ENCODE measurements around the gene SMIM10L2A.

SMIM10L2A gene

GRCh38 chrX:135421932-135422809 lies at the start of gene SMIM10L2A:
SMIM10L2A (plus strand) TSS chrX:135421944; CDS start chrX:135422132, 188 bp downstream.
- Histone ChIP-seq H3K27ac (ENCODE audit: low read depth, low read length) (no peak within 1 kb of the TSS), H3K27me3 (ENCODE audit: control insufficient read depth, insufficient read depth, low read length) (no peaks in the 10 kb centered on the region), H3K4me3 (ENCODE audit: low read length) (peak within 1 kb of the TSS; percentile 55), H3K9ac (ENCODE audit: low read length) (no peak within 1 kb of the TSS), H3K4me1 (ENCODE audit: control insufficient read depth, insufficient read depth, low read length) (no peaks in the 10 kb centered on the region), H3K36me3 (ENCODE audit: control insufficient read depth, insufficient read depth, low read length) (no peaks in the 10 kb centered on the region)

- Histone ChIP-seq H3K36me3 (ENCODE audit: control insufficient read depth, insufficient read depth, low read length) (no peaks in the 10 kb centered on the region), H3K27me3 (ENCODE audit: control insufficient read depth, insufficient read depth, low read length) (no peaks in the 10 kb centered on the region), H3K9ac (ENCODE audit: low read length) (no peak overlapping the region), H3K27ac (ENCODE audit: low read depth, low read length) (no peak overlapping the region), H3K4me3 (ENCODE audit: low read length) (no peak overlapping the region), H3K4me1 (ENCODE audit: control insufficient read depth, insufficient read depth, low read length) (no peaks in the 10 kb centered on the region)
Observed at GRCh38 chrX:135373357-135373756, 48.4 kb upstream of the SMIM10L2A start.

GRCh38 chrX:135382260-135382659 lies 39.5 kb upstream of the SMIM10L2A start:
- Histone ChIP-seq H3K27ac (ENCODE audit: low read depth, low read length) (no peak overlapping the region), H3K27me3 (ENCODE audit: control insufficient read depth, insufficient read depth, low read length) (peaks cover 2% of the 10 kb centered on the region), H3K4me3 (ENCODE audit: low read length) (no peak overlapping the region), H3K9ac (ENCODE audit: low read length) (no peak overlapping the region), H3K4me1 (ENCODE audit: control insufficient read depth, insufficient read depth, low read length) (no peaks in the 10 kb centered on the region), H3K36me3 (ENCODE audit: control insufficient read depth, insufficient read depth, low read length) (no peaks in the 10 kb centered on the region)

- Histone ChIP-seq H3K4me1 (ENCODE audit: control insufficient read depth, insufficient read depth, low read length) (no peaks in the 10 kb centered on the region), H3K9ac (ENCODE audit: low read length) (no peak overlapping the region), H3K4me3 (ENCODE audit: low read length) (no peak overlapping the region), H3K36me3 (ENCODE audit: control insufficient read depth, insufficient read depth, low read length) (no peaks in the 10 kb centered on the region), H3K27me3 (ENCODE audit: control insufficient read depth, insufficient read depth, low read length) (peaks cover 2% of the 10 kb centered on the region), H3K27ac (ENCODE audit: low read depth, low read length) (no peak overlapping the region)
Observed at GRCh38 chrX:135383249-135383648, 38.5 kb upstream of the SMIM10L2A start.

GRCh38 chrX:135384161-135384836 lies 37.4 kb upstream of the SMIM10L2A start:
- Histone ChIP-seq H3K9ac (ENCODE audit: low read length) (no peak overlapping the region), H3K4me1 (ENCODE audit: control insufficient read depth, insufficient read depth, low read length) (no peaks in the 10 kb centered on the region), H3K27me3 (ENCODE audit: control insufficient read depth, insufficient read depth, low read length) (peaks cover 2% of the 10 kb centered on the region), H3K27ac (ENCODE audit: low read depth, low read length) (no peak overlapping the region), H3K36me3 (ENCODE audit: control insufficient read depth, insufficient read depth, low read length) (no peaks in the 10 kb centered on the region), H3K4me3 (ENCODE audit: low read length) (no peak overlapping the region)

- no peaks in the 10 kb centered on the region for H3K36me3 ChIP-seq (ENCODE audit: control insufficient read depth, insufficient read depth, low read length)
- H3K27ac ChIP-seq (ENCODE audit: low read depth, low read length) = no peak overlapping the region
- no peaks in the 10 kb centered on the region for H3K4me1 ChIP-seq (ENCODE audit: control insufficient read depth, insufficient read depth, low read length)
- H3K9ac ChIP-seq (ENCODE audit: low read length) = no peak overlapping the region
- H3K4me3 ChIP-seq (ENCODE audit: low read length) = no peak overlapping the region
- no peaks in the 10 kb centered on the region for H3K27me3 ChIP-seq (ENCODE audit: control insufficient read depth, insufficient read depth, low read length)
Observed at GRCh38 chrX:135388841-135389240, 32.9 kb upstream of the SMIM10L2A start.

GRCh38 chrX:135389243-135389642 lies 32.5 kb upstream of the SMIM10L2A start:
- H3K27ac ChIP-seq (ENCODE audit: low read depth, low read length) = no peak overlapping the region
- no peak overlapping the region for H3K4me3 ChIP-seq (ENCODE audit: low read length)
- H3K9ac ChIP-seq (ENCODE audit: low read length) = no peak overlapping the region
- no peaks in the 10 kb centered on the region for H3K36me3 ChIP-seq (ENCODE audit: control insufficient read depth, insufficient read depth, low read length)
- no peaks in the 10 kb centered on the region for H3K27me3 ChIP-seq (ENCODE audit: control insufficient read depth, insufficient read depth, low read length)
- H3K4me1 ChIP-seq (ENCODE audit: control insufficient read depth, insufficient read depth, low read length) = no peaks in the 10 kb centered on the region

GRCh38 chrX:135389717-135390116 lies 32.0 kb upstream of the SMIM10L2A start:
- H3K27me3 ChIP-seq (ENCODE audit: control insufficient read depth, insufficient read depth, low read length) = no peaks in the 10 kb centered on the region
- H3K36me3 ChIP-seq (ENCODE audit: control insufficient read depth, insufficient read depth, low read length) = no peaks in the 10 kb centered on the region
- no peak overlapping the region for H3K9ac ChIP-seq (ENCODE audit: low read length)
- H3K27ac ChIP-seq (ENCODE audit: low read depth, low read length) = no peak overlapping the region
- no peaks in the 10 kb centered on the region for H3K4me1 ChIP-seq (ENCODE audit: control insufficient read depth, insufficient read depth, low read length)
- H3K4me3 ChIP-seq (ENCODE audit: low read length) = no peak overlapping the region

- Histone ChIP-seq H3K4me1 (ENCODE audit: control insufficient read depth, insufficient read depth, low read length) (no peaks in the 10 kb centered on the region), H3K27me3 (ENCODE audit: control insufficient read depth, insufficient read depth, low read length) (no peaks in the 10 kb centered on the region)
Observed at GRCh38 chrX:135391734-135392133, 30.0 kb upstream of the SMIM10L2A start.

GRCh38 chrX:135393051-135393450 lies 28.7 kb upstream of the SMIM10L2A start:
- no peak overlapping the region for H3K9ac ChIP-seq (ENCODE audit: low read length)
- H3K36me3 ChIP-seq (ENCODE audit: control insufficient read depth, insufficient read depth, low read length) = no peaks in the 10 kb centered on the region
- peaks cover under 1% of the 10 kb centered on the region for H3K27me3 ChIP-seq (ENCODE audit: control insufficient read depth, insufficient read depth, low read length)
- H3K27ac ChIP-seq (ENCODE audit: low read depth, low read length) = no peak overlapping the region
- H3K4me1 ChIP-seq (ENCODE audit: control insufficient read depth, insufficient read depth, low read length) = no peaks in the 10 kb centered on the region
- no peak overlapping the region for H3K4me3 ChIP-seq (ENCODE audit: low read length)

More at GRCh38 chrX:135391734-135392133, 30.0 kb upstream of the SMIM10L2A start:
- no peaks in the 10 kb centered on the region for H3K36me3 ChIP-seq (ENCODE audit: control insufficient read depth, insufficient read depth, low read length)
- no peak overlapping the region for H3K27ac ChIP-seq (ENCODE audit: low read depth, low read length)
- no peak overlapping the region for H3K9ac ChIP-seq (ENCODE audit: low read length)
- no peak overlapping the region for H3K4me3 ChIP-seq (ENCODE audit: low read length)

GRCh38 chrX:135395064-135395463 lies 26.7 kb upstream of the SMIM10L2A start:
- Histone ChIP-seq H3K27me3 (ENCODE audit: control insufficient read depth, insufficient read depth, low read length) (peaks cover 3% of the 10 kb centered on the region), H3K9ac (ENCODE audit: low read length) (no peak overlapping the region), H3K27ac (ENCODE audit: low read depth, low read length) (no peak overlapping the region), H3K36me3 (ENCODE audit: control insufficient read depth, insufficient read depth, low read length) (no peaks in the 10 kb centered on the region), H3K4me1 (ENCODE audit: control insufficient read depth, insufficient read depth, low read length) (no peaks in the 10 kb centered on the region), H3K4me3 (ENCODE audit: low read length) (no peak overlapping the region)

- Histone ChIP-seq H3K4me3 (ENCODE audit: low read length) (no peak overlapping the region), H3K4me1 (ENCODE audit: control insufficient read depth, insufficient read depth, low read length) (no peaks in the 10 kb centered on the region), H3K36me3 (ENCODE audit: control insufficient read depth, insufficient read depth, low read length) (no peaks in the 10 kb centered on the region), H3K27me3 (ENCODE audit: control insufficient read depth, insufficient read depth, low read length) (peaks cover 3% of the 10 kb centered on the region), H3K27ac (ENCODE audit: low read depth, low read length) (no peak overlapping the region), H3K9ac (ENCODE audit: low read length) (no peak overlapping the region)
Observed at GRCh38 chrX:135396109-135396508, 25.6 kb upstream of the SMIM10L2A start.
